HG03378 (cell line): ENCODE measurements around the gene GLIS1.

Experiments used
- ATAC-seq: cut with Tn5 transposase; IDR thresholded peaks from one replicate; pipeline ENCODE4 v1.9.1; 2021; ENCODE audit warnings: mild to moderate bottlenecking, moderate library complexity; ENCODE audit not compliant: unreplicated experiment

Gene GLIS1

GRCh38 chr1:53553734-53554509 is 185.0 kb downstream of the GLIS1 start:
- no peak for ATAC-seq

GRCh38 chr1:53552981-53553733 is 185.8 kb downstream of the GLIS1 start:
- ATAC-seq = no peak

GRCh38 chr1:53552146-53552861 is 186.7 kb downstream of the GLIS1 start:
- ATAC-seq = no peak

- no peak for ATAC-seq
Observed at GRCh38 chr1:53551428-53551995, 187.5 kb downstream of the GLIS1 start.

- no peak for ATAC-seq
Observed at GRCh38 chr1:53550201-53550741, 188.7 kb downstream of the GLIS1 start.

- no peak for ATAC-seq
Observed at GRCh38 chr1:53549781-53550180, 189.2 kb downstream of the GLIS1 start.

- ATAC-seq = no peak
Observed at GRCh38 chr1:53549287-53549686, 189.7 kb downstream of the GLIS1 start.

- no peak for ATAC-seq
Observed at GRCh38 chr1:53548031-53548491, 190.9 kb downstream of the GLIS1 start.

GRCh38 chr1:53547231-53547790 is 191.7 kb downstream of the GLIS1 start:
- no peak for ATAC-seq

- ATAC-seq = no peak
Observed at GRCh38 chr1:53546409-53547155, 192.4 kb downstream of the GLIS1 start.

GRCh38 chr1:53545663-53546408 is 193.1 kb downstream of the GLIS1 start:
- no peak for ATAC-seq

- ATAC-seq = no peak
Observed at GRCh38 chr1:53544728-53545515, 194.0 kb downstream of the GLIS1 start.

GRCh38 chr1:53543778-53544695 is 194.9 kb downstream of the GLIS1 start:
- no peak for ATAC-seq

- ATAC-seq = no peak
Observed at GRCh38 chr1:53543130-53543777, 195.7 kb downstream of the GLIS1 start.

GRCh38 chr1:53542551-53542950 is 196.4 kb downstream of the GLIS1 start:
- no peak for ATAC-seq

- ATAC-seq = no peak
Observed at GRCh38 chr1:53541761-53542550, 197.0 kb downstream of the GLIS1 start.
